Measurements from ENCODE around the gene CHURC1.

DNA sequence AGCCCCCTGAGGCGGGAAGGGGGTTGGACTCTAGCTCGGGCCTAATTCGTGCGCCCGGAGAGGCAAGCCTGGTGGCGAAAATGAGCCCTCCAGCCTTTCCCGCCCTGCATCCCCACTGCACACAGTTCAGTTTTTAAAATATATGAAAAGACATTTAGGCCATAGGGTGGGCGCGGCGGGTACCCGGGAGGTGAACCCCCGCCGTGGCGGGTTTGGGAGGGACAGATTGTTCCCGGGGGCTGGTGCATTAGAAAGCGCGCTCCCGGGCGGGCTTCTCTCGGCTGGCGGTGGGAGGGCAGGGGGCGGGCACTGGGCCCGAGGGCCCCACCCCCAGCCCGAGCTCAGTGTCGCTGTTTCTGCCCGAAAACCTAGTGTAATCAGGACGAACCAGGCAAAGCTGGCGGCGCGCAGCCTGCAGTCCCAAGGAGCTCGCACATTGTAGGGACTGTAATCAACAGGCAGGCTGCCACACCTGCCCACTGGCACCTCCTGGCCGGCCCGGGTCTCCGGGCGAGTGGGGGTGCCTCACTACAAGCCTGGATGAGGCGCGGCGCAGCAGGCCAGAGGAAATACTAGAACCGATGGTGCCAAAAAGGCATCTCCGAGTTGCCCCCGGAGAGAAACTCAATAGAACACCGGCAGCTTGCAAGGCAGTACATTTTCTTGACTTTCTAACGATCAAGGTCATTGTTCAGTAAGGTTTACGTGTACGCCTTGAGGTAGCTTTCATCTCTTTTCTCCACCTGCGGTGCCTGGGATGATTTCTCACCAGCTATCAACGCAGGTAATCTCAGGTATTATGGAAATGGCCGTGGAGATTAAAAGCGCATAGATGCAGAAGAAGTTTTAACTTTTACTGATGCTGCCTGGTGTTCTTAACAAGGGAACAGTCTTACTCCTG is 33.8 kb upstream of the CHURC1 start:
- no peak for TF ChIP-seq FOXP2 (optimal IDR thresholded peaks at IDR 0.05; ENCODE audit: borderline replicate concordance, extremely low read depth, extremely low read length, insufficient read depth)
- TF ChIP-seq, protein P1, sequence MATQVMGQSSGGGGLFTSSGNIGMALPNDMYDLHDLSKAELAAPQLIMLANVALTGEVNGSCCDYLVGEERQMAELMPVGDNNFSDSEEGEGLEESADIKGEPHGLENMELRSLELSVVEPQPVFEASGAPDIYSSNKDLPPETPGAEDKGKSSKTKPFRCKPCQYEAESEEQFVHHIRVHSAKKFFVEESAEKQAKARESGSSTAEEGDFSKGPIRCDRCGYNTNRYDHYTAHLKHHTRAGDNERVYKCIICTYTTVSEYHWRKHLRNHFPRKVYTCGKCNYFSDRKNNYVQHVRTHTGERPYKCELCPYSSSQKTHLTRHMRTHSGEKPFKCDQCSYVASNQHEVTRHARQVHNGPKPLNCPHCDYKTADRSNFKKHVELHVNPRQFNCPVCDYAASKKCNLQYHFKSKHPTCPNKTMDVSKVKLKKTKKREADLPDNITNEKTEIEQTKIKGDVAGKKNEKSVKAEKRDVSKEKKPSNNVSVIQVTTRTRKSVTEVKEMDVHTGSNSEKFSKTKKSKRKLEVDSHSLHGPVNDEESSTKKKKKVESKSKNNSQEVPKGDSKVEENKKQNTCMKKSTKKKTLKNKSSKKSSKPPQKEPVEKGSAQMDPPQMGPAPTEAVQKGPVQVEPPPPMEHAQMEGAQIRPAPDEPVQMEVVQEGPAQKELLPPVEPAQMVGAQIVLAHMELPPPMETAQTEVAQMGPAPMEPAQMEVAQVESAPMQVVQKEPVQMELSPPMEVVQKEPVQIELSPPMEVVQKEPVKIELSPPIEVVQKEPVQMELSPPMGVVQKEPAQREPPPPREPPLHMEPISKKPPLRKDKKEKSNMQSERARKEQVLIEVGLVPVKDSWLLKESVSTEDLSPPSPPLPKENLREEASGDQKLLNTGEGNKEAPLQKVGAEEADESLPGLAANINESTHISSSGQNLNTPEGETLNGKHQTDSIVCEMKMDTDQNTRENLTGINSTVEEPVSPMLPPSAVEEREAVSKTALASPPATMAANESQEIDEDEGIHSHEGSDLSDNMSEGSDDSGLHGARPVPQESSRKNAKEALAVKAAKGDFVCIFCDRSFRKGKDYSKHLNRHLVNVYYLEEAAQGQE (IDR thresholded peaks at IDR 0.05; ENCODE audit: insufficient read depth in 1 of 2, low read depth in 2 of 2, low read length in 2 of 2): no peak
- no peak for TF ChIP-seq POLR2AphosphoS5 (IDR thresholded peaks at IDR 0.05; ENCODE audit: low read depth, low read length)

Measured in PFSK-1 (cell line).